Measurements from ENCODE around the gene SLC52A3. TPM values are rescaled to one million over a fixed set of nuclear protein-coding genes. Genes with fewer than 3 reads are reported as not detected.

SLC52A3 gene
- total RNA-seq, 1 donor from 2014 or later: 2.8 TPM

DNA sequence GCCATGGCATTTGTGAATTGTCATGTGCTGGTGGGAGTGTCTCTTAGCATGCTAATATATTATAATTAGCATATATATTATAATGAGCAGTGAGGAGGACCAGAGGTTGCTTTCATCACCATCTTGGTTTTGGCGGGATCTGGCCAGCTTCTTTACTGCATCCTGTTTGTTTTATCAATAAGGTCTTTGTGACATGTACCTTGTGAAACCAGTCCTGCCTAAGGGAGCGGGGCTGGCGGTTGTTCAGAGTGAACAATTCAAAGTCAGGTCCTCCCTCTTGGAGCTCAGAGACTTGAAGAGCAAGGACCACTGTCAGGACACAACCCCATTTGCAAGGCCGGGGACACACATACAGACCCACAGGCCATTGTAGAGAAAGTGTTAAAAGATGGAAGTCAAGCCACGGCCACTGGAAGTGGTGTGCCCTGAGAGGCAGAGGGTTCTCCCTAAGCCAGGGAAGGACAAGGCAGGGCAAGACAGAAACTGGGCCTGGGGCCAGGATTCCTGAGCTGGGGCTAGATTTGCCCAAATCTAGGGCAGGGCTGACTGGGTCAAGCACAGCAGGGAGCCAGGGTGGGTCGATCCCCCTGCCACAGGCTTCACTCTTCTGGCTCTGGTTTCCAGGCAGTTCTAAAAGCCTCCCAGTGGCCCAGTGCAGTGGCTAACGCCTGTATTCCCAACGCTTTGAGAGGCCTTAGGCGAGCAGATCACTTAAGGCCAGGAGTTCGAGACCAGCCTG lies 14.2 kb downstream of the SLC52A3 start:
- DNase-seq (ENCODE audit: low read depth): no peak
- no peak for TF ChIP-seq CTCF (IDR thresholded peaks at IDR 0.05; ENCODE audit: insufficient read depth, low read length, poor library complexity, severe bottlenecking)
- Histone ChIP-seq H3K4me3 (ENCODE audit: low read depth, low read length) (no peak overlapping the region), H3K27me3 (ENCODE audit: control insufficient read depth, insufficient read depth, low read length) (no peaks in the 10 kb centered on the region), H3K36me3 (ENCODE audit: control insufficient read depth, insufficient read depth, low read length) (no peaks in the 10 kb centered on the region)

DNA sequence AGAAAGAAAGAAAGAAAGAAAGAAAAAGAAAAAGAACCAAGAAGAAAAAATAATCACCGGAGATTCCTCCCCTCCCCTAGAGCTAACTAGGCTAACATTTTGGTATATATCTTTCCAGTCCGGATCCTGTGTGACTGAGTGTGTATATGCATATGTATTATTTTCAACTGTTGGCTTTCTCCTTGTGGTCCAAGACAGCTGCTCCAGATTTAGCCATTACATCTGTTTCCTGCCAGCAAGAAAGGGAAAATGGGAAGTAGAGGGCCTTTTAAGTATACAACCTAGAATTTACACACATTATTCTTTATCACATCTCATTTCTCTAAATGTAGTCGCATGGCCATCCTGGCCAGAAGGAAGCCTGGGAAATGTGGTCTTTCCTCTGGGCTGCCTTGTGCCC lies 15.2 kb downstream of the SLC52A3 start:
- no peak for TF ChIP-seq CTCF (IDR thresholded peaks at IDR 0.05; ENCODE audit: insufficient read depth, low read length, poor library complexity, severe bottlenecking)
- DNase-seq (ENCODE audit: low read depth): no peak
- Histone ChIP-seq H3K27me3 (ENCODE audit: control insufficient read depth, insufficient read depth, low read length) (no peaks in the 10 kb centered on the region), H3K36me3 (ENCODE audit: control insufficient read depth, insufficient read depth, low read length) (no peaks in the 10 kb centered on the region), H3K4me3 (ENCODE audit: low read depth, low read length) (no peak overlapping the region)

GRCh38 chr20:752291-752690 lies 16.0 kb downstream of the SLC52A3 start:
- no peak for TF ChIP-seq CTCF (IDR thresholded peaks at IDR 0.05; ENCODE audit: insufficient read depth, low read length, poor library complexity, severe bottlenecking)

GRCh38 chr20:751761-752160 lies 16.5 kb downstream of the SLC52A3 start:
- DNase-seq (ENCODE audit: low read depth): no peak
- Histone ChIP-seq H3K27me3 (ENCODE audit: control insufficient read depth, insufficient read depth, low read length) (no peaks in the 10 kb centered on the region), H3K4me3 (ENCODE audit: low read depth, low read length) (no peak overlapping the region), H3K36me3 (ENCODE audit: control insufficient read depth, insufficient read depth, low read length) (no peaks in the 10 kb centered on the region)
- no peak for TF ChIP-seq CTCF (IDR thresholded peaks at IDR 0.05; ENCODE audit: insufficient read depth, low read length, poor library complexity, severe bottlenecking)

More at GRCh38 chr20:752291-752690, 16.0 kb downstream of the SLC52A3 start:
- Histone ChIP-seq H3K27me3 (ENCODE audit: control insufficient read depth, insufficient read depth, low read length) (no peaks in the 10 kb centered on the region), H3K36me3 (ENCODE audit: control insufficient read depth, insufficient read depth, low read length) (no peaks in the 10 kb centered on the region), H3K4me3 (ENCODE audit: low read depth, low read length) (no peak overlapping the region)
- no peak for DNase-seq (ENCODE audit: low read depth)

DNA sequence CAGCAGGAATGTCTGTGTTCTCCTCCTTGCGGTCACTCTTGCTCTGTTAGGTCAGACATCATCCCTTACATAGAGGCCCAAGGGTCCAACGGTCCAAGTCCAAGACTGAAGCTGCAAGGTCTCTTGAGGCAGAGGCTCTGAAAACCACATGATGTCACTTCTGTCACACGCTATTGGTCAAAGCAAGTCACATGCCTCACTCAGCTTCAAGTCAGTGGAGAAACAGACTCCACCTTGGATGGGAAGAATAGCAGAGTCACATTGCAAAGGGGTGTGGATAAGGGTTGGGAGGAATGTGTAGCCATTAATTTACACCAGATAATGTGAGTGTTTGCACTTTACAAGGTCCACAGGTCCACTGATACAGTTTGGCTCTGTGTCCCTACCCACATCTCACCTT lies 17.5 kb downstream of the SLC52A3 start:
- TF ChIP-seq CTCF (IDR thresholded peaks at IDR 0.05; ENCODE audit: insufficient read depth, low read length, poor library complexity, severe bottlenecking): no peak
- H3K27me3 ChIP-seq (ENCODE audit: control insufficient read depth, insufficient read depth, low read length): no peaks in the 10 kb centered on the region
- no peak overlapping the region for H3K4me3 ChIP-seq (ENCODE audit: low read depth, low read length)
- DNase-seq (ENCODE audit: low read depth): no peak
- H3K36me3 ChIP-seq (ENCODE audit: control insufficient read depth, insufficient read depth, low read length): no peaks in the 10 kb centered on the region

Measured in kidney epithelial cell (primary cell).